ENCODE data around the gene ELMOD1. TPM values are rescaled to one million over a fixed set of nuclear protein-coding genes. Genes with fewer than 3 reads are reported as not detected.

ELMOD1 gene
- total RNA-seq, 2 donors from 2014 or later, result not detected

DNA sequence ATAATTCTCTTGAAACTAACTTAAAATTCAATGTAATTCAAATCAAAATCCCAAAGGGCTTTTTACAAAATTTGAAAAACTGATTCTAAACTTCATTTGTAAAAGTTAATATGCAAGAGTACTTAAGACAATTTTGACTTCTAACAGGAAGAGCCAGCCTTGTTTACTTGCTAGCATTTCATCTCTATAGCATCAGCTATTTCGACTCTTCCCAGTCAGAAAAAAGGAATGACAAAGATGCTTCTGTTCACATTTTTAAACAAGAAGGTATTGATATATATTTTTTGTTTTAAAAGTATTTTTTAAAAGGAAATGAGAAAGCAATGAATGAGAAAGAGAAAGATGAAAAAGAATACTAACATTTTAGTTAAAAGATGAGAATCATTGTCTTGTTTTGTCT, 104.5 kb downstream of the ELMOD1 start:
- H3K4me3 ChIP-seq, result no peak overlapping the region
- no peak overlapping the region for H3K27ac ChIP-seq
- H3K36me3 ChIP-seq (replicated peaks in 1 of 2; ENCODE audit: insufficient read depth in 1 of 2, low read depth in 2 of 2), result no peaks in the 10 kb centered on the region
- no peaks in the 10 kb centered on the region for H3K4me1 ChIP-seq
- DNase-seq (no peak), ATAC-seq (no peak)
- no peak for TF ChIP-seq POLR2A (IDR thresholded peaks at IDR 0.05)
- TF ChIP-seq, protein P1, sequence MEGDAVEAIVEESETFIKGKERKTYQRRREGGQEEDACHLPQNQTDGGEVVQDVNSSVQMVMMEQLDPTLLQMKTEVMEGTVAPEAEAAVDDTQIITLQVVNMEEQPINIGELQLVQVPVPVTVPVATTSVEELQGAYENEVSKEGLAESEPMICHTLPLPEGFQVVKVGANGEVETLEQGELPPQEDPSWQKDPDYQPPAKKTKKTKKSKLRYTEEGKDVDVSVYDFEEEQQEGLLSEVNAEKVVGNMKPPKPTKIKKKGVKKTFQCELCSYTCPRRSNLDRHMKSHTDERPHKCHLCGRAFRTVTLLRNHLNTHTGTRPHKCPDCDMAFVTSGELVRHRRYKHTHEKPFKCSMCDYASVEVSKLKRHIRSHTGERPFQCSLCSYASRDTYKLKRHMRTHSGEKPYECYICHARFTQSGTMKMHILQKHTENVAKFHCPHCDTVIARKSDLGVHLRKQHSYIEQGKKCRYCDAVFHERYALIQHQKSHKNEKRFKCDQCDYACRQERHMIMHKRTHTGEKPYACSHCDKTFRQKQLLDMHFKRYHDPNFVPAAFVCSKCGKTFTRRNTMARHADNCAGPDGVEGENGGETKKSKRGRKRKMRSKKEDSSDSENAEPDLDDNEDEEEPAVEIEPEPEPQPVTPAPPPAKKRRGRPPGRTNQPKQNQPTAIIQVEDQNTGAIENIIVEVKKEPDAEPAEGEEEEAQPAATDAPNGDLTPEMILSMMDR (IDR thresholded peaks at IDR 0.05), result no peak
- WGBS, 2 donors, result 55 to 59% methylated on average over 1 of the region's 1 CpG
- peaks cover 0 to 4% of the 10 kb centered on the region in 2 donors for H3K27me3 ChIP-seq
- no peaks in the 10 kb centered on the region for H3K9me3 ChIP-seq
- intact Hi-C loops (cut with DNase I), result no loop called here

DNA sequence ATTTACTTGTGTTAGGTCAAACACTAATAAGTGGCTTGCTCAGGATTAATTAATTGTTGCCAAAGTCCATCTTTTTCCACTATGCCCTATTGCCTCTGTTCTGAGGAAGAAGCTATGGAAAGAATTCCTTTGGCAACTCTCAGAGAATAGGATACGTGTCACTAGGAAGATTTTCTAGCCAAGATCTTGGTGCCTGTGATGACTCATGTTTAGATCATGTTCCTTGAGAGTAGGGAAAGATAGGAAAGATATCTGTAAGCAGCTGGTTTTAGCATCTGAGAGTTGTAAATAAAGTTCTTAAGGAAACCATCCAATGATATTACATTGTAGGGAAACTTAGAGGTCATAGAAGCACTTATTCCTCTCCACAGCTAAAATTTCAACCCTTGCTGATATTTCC, 105.2 kb downstream of the ELMOD1 start:
- peaks cover 0 to 4% of the 10 kb centered on the region in 2 donors for H3K27me3 ChIP-seq
- H3K4me3 ChIP-seq, result no peak overlapping the region
- no peaks in the 10 kb centered on the region for H3K4me1 ChIP-seq
- H3K36me3 ChIP-seq (replicated peaks in 1 of 2; ENCODE audit: insufficient read depth in 1 of 2, low read depth in 2 of 2), result no peaks in the 10 kb centered on the region
- WGBS, 2 donors, result 33 to 44% methylated on average over 1 of the region's 1 CpG
- no peak for ATAC-seq
- no peak for TF ChIP-seq POLR2A (IDR thresholded peaks at IDR 0.05)
- TF ChIP-seq, protein P1 (IDR thresholded peaks at IDR 0.05), result no peak
- no peak for DNase-seq
- no peaks in the 10 kb centered on the region for H3K9me3 ChIP-seq
- intact Hi-C loops (cut with DNase I), result no loop called here
- H3K27ac ChIP-seq, result no peak overlapping the region

DNA sequence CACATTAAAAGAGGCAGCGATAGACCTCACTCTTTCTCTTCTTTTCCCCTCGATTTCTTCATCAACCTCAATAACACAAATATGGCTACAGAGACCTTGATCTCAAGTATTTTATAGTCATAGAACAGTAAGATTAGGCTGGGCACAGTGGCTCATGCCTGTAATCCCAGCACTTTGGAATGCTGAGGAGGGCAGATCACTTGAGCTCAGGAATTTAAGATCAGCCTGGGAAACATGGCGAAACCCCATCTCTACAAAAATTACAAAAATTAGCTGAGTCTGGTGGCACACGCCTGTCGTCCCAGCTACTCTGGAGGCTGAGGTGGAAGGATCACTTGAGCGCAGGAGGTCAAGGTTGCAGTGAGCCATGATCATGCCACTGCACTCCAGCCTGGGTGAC, 106.3 kb downstream of the ELMOD1 start:
- no peak for TF ChIP-seq POLR2A (IDR thresholded peaks at IDR 0.05)
- TF ChIP-seq, protein P1 (IDR thresholded peaks at IDR 0.05), result no peak
- Histone ChIP-seq H3K4me3 (no peak overlapping the region), H3K27me3 (peaks cover 0 to 4% of the 10 kb centered on the region in 2 donors), H3K4me1 (no peaks in the 10 kb centered on the region), H3K36me3 (replicated peaks in 1 of 2; ENCODE audit: insufficient read depth in 1 of 2, low read depth in 2 of 2) (no peaks in the 10 kb centered on the region), H3K27ac (no peak overlapping the region), H3K9me3 (no peaks in the 10 kb centered on the region)
- ATAC-seq (no peak), DNase-seq (no peak)
- intact Hi-C loops (cut with DNase I), result no loop called here
- WGBS, 2 donors, result 64 to 71% methylated on average over 6 of the region's 6 CpGs

DNA sequence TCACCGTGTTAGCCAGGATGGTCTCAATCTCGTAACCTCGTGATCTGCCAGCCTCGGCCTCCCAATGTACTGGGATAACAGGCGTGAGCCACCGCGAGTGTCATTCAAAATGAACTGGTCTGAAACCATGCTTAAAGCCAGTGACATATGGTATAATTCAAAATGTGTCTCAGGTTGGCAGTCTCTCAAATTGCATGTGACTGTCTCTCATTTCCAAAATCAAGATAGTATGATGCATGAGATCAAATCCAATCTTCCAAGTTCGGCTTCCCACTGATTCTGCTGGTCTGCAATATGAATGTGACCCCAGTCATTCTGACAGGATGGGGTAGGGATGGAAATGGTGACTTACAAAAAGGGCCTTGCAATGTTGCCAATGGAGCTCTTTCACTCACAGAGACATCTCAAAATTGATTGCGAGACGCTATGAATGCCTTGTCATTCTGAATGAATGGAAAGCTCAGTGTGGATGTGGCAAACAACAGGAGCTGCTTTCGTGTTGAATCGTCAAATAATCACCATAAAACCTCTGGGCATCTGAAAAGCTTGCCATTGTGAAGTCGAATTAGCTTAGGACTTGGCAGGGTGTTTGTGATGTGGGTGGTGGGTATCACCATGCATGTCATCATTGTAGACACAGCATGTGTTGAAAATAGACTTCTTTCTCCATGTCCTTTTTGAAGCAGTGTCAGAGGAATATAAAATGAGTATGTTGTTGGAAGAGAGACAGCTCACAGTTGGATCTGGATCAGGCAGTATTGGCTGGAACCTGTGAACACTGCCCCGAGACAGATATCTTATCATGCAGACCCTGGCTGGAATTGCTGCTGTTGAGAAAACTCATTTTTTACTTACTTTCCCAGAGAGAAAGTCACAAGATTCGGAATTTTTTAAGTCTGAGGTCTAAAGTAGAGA, 108.7 kb downstream of the ELMOD1 start:
- Histone ChIP-seq H3K27ac (no peak overlapping the region), H3K4me1 (no peaks in the 10 kb centered on the region), H3K36me3 (replicated peaks in 1 of 2; ENCODE audit: insufficient read depth in 1 of 2, low read depth in 2 of 2) (no peaks in the 10 kb centered on the region), H3K4me3 (no peak overlapping the region), H3K27me3 (peaks cover 0 to 4% of the 10 kb centered on the region in 2 donors), H3K9me3 (no peaks in the 10 kb centered on the region)
- DNase-seq, result no peak
- TF ChIP-seq, protein P1 (IDR thresholded peaks at IDR 0.05), result no peak
- no peak for TF ChIP-seq POLR2A (IDR thresholded peaks at IDR 0.05)
- no peak for ATAC-seq
- 74 to 75% methylated on average over 15 of the region's 15 CpGs for WGBS, 2 donors
- intact Hi-C loops (cut with DNase I), result no loop called here
